ENCODE measurements around the gene TRHDE. TPM values are rescaled to one million over a fixed set of nuclear protein-coding genes. Genes with fewer than 3 reads are reported as not detected.

The TRHDE gene
- total RNA-seq, 1 experiment from 2014 or later: 43.7 TPM

- H3K4me3 Mint-ChIP-seq (ENCODE audit: low read depth, unreplicated experiment): no peak overlapping the region
- H3K36me3 Mint-ChIP-seq (ENCODE audit: insufficient read depth, unreplicated experiment): no peaks in the 10 kb centered on the region
- intact Hi-C loops (cut with micrococcal nuclease; ENCODE audit: unreplicated experiment): no loop called here
- no TSS peak for BruUV-seq (replicated peaks)
- no peak overlapping the region for H3K27ac Mint-ChIP-seq (ENCODE audit: unreplicated experiment)
- no peak for TF ChIP-seq CTCF (IDR thresholded peaks at IDR 0.05; ENCODE audit: unreplicated experiment)
- CTCF ChIA-PET: no interaction called here
- H3K9me3 Mint-ChIP-seq (ENCODE audit: low read depth, unreplicated experiment): no peaks in the 10 kb centered on the region
- no peak for DNase-seq
- H3K27me3 Mint-ChIP-seq (ENCODE audit: unreplicated experiment): no peaks in the 10 kb centered on the region
- no peaks in the 10 kb centered on the region for H3K4me1 Mint-ChIP-seq (ENCODE audit: low read depth, unreplicated experiment)
Observed at GRCh38 chr12:72472350-72472749, 200.2 kb downstream of the TRHDE start.

GRCh38 chr12:72476301-72476700, 204.1 kb downstream of the TRHDE start:
- Mint-ChIP-seq H3K4me1 (ENCODE audit: low read depth, unreplicated experiment) (no peaks in the 10 kb centered on the region), H3K9me3 (ENCODE audit: low read depth, unreplicated experiment) (no peaks in the 10 kb centered on the region), H3K27ac (ENCODE audit: unreplicated experiment) (no peak overlapping the region), H3K27me3 (ENCODE audit: unreplicated experiment) (no peaks in the 10 kb centered on the region), H3K4me3 (ENCODE audit: low read depth, unreplicated experiment) (no peak overlapping the region), H3K36me3 (ENCODE audit: insufficient read depth, unreplicated experiment) (no peaks in the 10 kb centered on the region)
- no TSS peak for BruUV-seq (replicated peaks)
- CTCF ChIA-PET: no interaction called here
- no peak for DNase-seq
- no peak for TF ChIP-seq CTCF (IDR thresholded peaks at IDR 0.05; ENCODE audit: unreplicated experiment)
- intact Hi-C loops (cut with micrococcal nuclease; ENCODE audit: unreplicated experiment): no loop called here

GRCh38 chr12:72485017-72485701, 213.0 kb downstream of the TRHDE start:
- CTCF ChIA-PET: no interaction called here
- peaks cover 4% of the 10 kb centered on the region for H3K9me3 Mint-ChIP-seq (ENCODE audit: low read depth, unreplicated experiment)
- no TSS peak for BruUV-seq (replicated peaks)
- no peaks in the 10 kb centered on the region for H3K36me3 Mint-ChIP-seq (ENCODE audit: insufficient read depth, unreplicated experiment)
- no peak for DNase-seq
- H3K4me3 Mint-ChIP-seq (ENCODE audit: low read depth, unreplicated experiment): no peak overlapping the region
- intact Hi-C loops (cut with micrococcal nuclease; ENCODE audit: unreplicated experiment): no loop called here
- no peaks in the 10 kb centered on the region for H3K4me1 Mint-ChIP-seq (ENCODE audit: low read depth, unreplicated experiment)
- no peak for TF ChIP-seq CTCF (IDR thresholded peaks at IDR 0.05; ENCODE audit: unreplicated experiment)
- no peaks in the 10 kb centered on the region for H3K27me3 Mint-ChIP-seq (ENCODE audit: unreplicated experiment)
- no peak overlapping the region for H3K27ac Mint-ChIP-seq (ENCODE audit: unreplicated experiment)

- TF ChIP-seq CTCF (IDR thresholded peaks at IDR 0.05; ENCODE audit: unreplicated experiment): no peak
- Mint-ChIP-seq H3K27me3 (ENCODE audit: unreplicated experiment) (no peaks in the 10 kb centered on the region), H3K27ac (ENCODE audit: unreplicated experiment) (no peak overlapping the region), H3K36me3 (ENCODE audit: insufficient read depth, unreplicated experiment) (no peaks in the 10 kb centered on the region), H3K9me3 (ENCODE audit: low read depth, unreplicated experiment) (peaks cover 6% of the 10 kb centered on the region), H3K4me3 (ENCODE audit: low read depth, unreplicated experiment) (no peak overlapping the region), H3K4me1 (ENCODE audit: low read depth, unreplicated experiment) (no peaks in the 10 kb centered on the region)
- intact Hi-C loops (cut with micrococcal nuclease; ENCODE audit: unreplicated experiment): no loop called here
- CTCF ChIA-PET: interaction anchor here (0.7 kb wide), 1 partner anchor 75 kb away, joined by 5 read pairs; no protein-coding TSS in a partner anchor
- no TSS peak for BruUV-seq (replicated peaks)
- DNase-seq: no peak
Observed at GRCh38 chr12:72491426-72491825, 219.3 kb downstream of the TRHDE start.

Data from Calu3 (cell line).